Keratinocyte (primary cell): ENCODE data around the gene RBBP4.

ENCODE experiments used
- EZH2 ChIP-seq: IDR thresholded peaks from one replicate; pipeline ENCODE4 v1.6.1; 2012; ENCODE audit warnings: inconsistent platforms, mild to moderate bottlenecking, low read length, moderate library complexity
- TF ChIP-seq, protein P1 (sequence below), 3 experiments: IDR thresholded peaks in 1 of 3; conservative IDR thresholded peaks in 1 of 3; optimal IDR thresholded peaks in 1 of 3; 2 replicates in 2 of 3; 3 replicates in 1 of 3; pipeline versions ENCODE3 to v1.5.1; 2011; ENCODE audit warnings: low read length in 3 of 3, mild to moderate bottlenecking in 3 of 3, moderate library complexity in 2 of 3, control low read depth in 1 of 3, inconsistent platforms in 1 of 3; ENCODE audit not compliant: insufficient read depth in 2 of 3; ENCODE audit errors: extremely low read depth in 1 of 3

DNA sequence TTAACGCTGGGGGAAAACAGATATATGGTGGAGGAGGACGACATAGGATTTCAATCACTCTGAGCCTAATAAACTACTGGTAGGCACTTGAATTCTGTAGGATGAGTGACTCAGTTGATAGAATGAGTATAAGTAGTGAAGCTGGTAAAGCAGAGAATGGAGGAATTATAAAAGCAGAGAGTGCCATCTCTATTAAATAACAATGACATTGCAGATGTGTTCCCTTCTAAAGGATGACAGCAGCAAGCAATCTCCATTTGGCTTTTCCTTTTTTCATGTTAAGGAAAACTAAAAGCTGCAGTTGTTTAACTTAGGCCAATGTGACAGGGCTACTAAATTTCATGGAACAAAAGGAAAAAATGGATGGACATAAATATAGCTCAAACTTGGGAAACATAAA, 18.2 kb upstream of the RBBP4 start:
- TF ChIP-seq, protein P1, sequence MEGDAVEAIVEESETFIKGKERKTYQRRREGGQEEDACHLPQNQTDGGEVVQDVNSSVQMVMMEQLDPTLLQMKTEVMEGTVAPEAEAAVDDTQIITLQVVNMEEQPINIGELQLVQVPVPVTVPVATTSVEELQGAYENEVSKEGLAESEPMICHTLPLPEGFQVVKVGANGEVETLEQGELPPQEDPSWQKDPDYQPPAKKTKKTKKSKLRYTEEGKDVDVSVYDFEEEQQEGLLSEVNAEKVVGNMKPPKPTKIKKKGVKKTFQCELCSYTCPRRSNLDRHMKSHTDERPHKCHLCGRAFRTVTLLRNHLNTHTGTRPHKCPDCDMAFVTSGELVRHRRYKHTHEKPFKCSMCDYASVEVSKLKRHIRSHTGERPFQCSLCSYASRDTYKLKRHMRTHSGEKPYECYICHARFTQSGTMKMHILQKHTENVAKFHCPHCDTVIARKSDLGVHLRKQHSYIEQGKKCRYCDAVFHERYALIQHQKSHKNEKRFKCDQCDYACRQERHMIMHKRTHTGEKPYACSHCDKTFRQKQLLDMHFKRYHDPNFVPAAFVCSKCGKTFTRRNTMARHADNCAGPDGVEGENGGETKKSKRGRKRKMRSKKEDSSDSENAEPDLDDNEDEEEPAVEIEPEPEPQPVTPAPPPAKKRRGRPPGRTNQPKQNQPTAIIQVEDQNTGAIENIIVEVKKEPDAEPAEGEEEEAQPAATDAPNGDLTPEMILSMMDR (optimal IDR thresholded peaks at IDR 0.05 in 1 of 3, IDR thresholded peaks at IDR 0.05 in 1 of 3, conservative IDR thresholded peaks at IDR 0.05 in 1 of 3; ENCODE audit: extremely low read depth in 1 of 3, insufficient read depth in 2 of 3, low read length in 3 of 3), result no peak
- no peak for TF ChIP-seq EZH2
